ENCODE measurements around the gene TRIM66.
A peak's percentile ranks its signal among the peaks of the same experiment; 100 is the strongest.

TRIM66 gene

DNA sequence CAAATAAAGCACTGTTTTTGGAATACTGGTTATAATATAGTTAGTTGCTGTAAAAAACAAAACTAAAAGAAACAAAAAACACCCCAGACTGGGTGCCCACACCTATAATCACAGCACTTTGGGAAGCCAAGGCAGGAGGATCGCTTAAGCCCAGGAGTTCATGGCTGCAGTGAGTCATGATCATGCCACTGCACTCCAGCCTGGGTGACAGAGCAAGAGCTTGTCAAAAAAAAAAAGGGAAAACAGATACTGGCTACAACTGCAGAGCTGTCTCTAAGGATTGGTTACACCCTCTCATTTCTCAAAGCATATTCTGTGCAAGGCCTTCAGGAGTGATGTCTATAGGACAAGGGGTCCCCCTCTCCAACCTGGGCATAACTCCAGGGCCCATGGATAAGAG is 73.8 kb downstream of the TRIM66 start:
- DNase-seq (ENCODE audit: low read depth in 2 of 2), result no peak

DNA sequence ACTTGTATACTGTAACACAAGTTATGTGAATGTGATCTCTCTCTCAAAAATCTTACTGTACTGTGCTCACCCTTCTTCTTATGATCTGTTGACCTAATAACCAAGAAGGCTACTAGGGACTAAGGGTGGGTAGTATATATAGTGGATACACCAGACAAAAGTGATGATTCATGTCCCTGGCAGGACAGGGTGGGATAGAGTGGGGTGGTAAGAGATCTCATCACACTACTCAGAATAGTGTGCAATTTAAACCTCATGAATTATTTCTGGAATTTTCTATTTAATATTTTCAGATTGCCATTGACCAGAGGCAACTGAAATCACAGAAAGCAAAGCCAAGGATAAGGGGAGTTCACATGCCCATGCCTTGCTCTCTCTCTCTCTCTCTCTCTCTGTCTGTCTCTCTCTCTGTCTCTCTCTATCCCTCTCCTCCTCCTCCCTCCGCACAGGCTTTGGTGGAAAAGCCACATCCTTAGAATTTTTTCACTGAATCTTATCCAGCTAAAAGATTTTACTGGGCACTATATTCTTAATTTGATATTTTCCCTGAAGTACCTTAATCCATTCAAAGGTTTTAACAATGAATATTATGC is 76.4 kb downstream of the TRIM66 start:
- no peak for DNase-seq (ENCODE audit: low read depth in 2 of 2)

DNA sequence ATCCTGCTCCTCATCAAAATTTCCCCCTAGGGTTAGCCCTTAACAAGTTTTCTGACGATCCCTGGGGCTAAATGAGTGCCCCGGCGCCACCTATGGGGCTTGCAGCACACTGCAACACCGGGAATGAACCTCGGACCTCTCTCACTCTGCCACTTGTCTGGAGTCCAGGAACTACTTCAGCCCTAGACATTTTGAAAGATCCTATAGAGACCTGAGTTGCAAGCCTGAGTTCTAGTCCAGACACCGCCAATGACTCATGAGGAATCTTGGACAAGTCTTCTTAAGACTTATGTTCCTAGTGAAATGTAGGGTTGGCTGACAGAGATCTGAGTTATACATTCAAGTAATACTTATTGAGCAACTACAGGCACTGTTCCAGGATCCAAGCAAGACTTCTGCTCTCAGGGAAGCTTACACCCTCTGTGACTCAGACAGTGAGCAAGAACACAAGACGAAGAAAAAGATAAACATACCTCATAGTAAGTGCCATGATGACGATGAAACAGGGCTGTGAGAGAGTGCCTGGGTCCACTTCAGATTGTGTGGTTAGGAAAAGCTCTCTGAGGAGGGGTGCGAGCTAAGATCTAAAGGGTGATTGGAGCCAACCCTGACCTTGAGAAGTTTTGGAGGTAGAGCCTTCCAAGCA is 78.3 kb downstream of the TRIM66 start:
- DNase-seq (ENCODE audit: low read depth in 2 of 2), result peak in 1 of 2 donors; percentile 15

DNA sequence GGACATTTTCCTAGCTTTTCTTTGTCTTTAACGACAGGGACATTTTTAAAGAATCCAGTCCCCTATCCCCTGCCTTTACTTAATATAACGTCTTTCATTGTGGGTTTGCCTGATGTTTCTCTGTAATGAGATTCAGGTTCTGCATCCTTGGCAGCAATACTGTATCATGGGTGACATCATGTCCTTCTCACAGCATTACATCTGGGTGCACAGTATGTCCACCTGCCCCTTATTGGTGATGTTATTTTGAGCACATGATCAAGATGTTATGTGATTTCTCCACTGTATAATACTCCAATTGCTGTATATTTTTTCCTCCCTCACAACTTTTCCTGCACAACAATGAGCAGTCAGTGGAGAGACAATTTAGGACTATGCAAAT is 78.8 kb downstream of the TRIM66 start:
- DNase-seq (ENCODE audit: low read depth in 2 of 2), result no peak

DNA sequence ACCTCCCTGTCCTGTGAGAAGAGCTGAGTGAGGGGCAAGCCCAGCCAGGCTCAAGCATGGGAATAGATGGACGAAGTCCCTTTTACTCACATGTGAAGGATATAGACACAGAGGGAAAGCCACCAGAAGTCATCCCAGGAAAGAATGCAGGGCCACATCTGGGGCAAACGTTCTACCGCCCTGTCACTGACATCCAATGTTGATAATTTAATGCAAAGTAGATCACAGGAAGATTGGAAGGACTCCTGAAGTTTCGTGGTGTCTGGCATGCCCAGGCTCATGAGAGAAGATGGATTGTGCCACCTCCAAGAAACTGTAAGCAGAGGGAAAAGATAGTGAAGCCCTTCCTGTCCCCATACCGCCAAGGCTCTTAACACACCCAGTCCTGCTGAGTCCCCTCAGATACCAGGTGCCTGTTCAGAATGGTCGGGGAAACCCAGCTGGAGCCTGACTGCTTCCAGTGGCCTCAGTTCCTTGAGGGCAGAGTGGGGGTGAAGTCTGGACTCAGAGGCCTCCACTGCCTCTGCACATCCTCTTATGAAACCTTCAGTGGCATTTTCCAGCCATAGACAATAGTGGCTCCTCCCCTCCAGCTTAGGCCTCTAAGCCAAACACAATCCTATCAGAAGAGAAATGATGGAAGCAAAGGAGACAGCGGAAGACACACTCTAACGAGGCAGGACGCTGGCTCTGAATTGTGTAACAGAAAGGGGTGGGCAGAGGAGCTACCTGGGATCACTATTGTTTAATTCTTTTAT is 80.9 kb downstream of the TRIM66 start:
- DNase-seq (ENCODE audit: low read depth in 2 of 2), result no peak

DNA sequence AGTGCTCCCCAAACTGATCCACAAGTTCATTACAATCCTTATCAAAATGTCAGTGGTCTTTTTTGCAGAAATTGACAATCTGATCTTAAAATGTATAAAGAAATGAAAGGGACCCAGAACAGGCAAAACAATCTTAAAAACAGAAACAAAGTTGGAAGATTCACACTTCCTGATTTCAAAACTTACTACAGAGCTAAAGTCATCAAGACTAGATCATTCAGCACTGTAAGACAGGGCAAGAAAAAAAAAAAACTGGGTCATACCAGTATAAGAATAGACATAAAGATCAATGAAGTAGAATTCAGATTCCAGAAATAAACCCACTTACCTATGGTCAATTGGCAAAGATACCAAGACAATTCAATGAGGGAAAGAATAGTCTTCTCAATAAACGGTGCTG is 84.0 kb downstream of the TRIM66 start:
- no peak for DNase-seq (ENCODE audit: low read depth in 2 of 2)

DNA sequence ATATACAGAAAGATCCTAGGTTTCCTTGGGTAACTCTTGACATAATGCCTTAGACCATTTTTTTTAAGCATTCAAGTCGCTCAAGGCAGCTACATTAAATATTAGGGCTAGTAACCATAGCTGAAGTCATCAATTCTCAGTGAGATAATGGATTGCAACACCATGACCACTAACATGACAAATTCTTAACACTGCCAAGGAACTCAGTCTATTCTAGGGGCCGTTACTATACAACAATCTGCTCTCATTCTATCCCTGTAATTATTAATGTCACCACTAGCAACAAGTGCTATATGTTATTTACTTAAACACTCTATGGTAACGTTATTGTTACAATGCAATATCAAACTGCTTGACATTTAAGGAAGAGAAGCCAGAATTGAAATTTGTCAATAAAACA is 85.3 kb downstream of the TRIM66 start:
- DNase-seq (ENCODE audit: low read depth in 2 of 2), result no peak

DNA sequence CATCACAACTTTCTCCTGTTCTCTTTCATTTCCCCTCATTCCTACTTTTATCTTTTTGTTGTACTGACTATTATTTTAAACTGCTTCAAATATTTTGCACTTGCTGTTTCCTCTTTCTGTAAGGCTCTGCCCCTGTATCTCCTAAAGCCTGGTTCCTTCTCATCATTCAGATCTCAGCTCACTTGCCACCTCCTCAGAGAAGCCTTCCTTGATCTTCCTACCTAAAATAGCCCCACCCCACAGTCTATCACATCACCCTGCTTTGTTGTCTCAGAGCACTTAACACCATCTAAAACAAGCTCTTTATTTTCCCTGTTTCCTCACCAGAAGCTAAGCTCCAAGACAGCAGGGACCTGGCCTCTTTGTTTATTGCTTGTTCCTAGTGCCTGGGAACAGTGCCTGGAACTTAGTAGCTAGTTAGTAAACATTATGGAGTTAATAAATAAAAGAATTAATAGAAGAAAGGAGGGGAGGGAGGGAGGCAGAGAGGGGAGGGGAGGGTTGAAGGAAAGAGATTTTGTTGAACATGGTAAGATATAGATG is 85.9 kb downstream of the TRIM66 start:
- DNase-seq (ENCODE audit: low read depth in 2 of 2), result no peak

DNA sequence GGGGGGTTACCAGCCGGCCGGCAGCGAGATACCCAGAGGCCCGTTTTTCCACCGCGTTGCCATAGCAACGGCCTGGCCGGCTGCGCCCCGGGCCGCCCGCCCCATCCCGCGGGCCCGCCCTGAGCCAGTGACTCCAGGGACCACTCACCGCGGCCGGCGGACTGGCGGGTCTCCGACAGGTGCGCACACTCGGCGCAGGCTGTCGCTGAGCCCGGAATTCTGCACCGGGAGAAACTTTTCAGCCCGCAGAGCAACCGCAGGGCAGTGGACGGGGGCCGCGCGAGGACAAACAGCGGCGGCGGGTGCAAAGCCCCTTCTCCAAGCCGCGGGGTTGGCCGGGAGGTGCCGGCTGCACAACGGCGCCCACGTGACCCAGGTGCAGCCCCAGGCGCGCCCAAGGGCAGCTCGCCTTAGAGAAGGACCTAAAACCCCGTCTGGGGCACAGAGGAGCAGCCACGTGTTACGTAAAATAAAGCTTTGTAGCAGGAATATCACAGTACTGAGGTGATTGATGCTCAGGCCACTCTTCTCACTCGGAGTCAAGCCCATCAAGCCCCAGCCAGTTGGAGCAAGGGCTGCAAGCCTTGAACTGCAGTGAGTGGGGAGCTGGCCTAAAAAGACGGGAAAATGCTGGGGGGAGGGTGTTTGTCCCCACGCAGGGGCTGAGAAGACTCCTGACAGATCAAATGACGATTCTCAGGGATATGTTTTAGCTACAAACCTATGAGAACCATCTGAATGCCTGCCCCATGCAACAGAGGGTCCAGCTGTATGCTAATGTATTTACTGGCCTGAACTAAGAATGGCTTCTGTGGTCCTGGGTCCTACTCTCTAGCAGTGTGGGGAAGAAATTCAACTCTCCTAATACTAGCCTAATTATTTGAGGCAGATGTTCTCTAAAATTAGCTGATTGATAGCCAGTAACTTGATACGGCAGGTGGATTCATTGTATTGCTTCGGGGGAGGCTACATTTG is 88.2 kb downstream of the TRIM66 start, which contains the start of gene STK33:
STK33 (minus strand) TSS at position 294 of the 975 bp plus-strand sequence. CDS start 119,323 bp downstream, outside the sequence.
- DNase-seq (ENCODE audit: low read depth in 2 of 2), result peak in 1 of 2 donors; percentile 14

DNA sequence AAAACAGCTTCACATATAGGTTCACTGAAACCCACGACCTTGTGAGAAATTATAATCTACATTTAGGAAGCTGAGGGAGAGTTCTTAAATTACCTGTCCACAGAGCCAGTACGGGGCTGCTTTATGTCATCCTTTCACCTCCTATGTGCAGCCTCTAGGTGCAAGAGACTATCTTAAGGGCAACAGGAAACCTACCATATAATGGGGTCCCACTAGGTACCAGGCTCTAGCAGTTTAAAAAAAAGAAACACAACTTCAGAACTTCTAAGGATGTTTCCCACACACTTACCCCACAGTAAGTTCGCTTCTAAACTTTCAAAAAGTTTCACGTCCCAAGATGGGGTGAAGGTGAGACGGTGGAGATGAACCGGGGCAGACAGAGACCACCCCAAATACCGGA is 89.0 kb downstream of the TRIM66 start:
- DNase-seq (ENCODE audit: low read depth in 2 of 2), result no peak

DNA sequence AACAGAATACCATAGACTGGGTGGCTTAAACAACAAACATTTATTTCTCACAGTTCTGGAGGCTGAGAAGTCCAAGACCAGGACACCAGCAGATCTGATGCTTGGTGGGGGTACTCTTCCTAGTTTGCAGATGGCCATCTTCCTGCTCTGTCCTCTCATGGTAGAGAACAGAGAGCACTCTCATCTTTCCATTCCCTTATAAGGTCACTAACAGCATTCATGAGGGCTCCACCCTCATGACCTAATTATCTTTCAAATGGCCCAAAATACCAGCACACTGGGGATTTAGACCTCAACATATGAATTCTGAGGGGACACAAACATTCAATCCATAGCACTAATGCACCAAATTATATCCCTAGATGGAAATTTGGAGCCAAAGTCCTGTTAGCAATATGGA is 94.5 kb downstream of the TRIM66 start:
- no peak for DNase-seq (ENCODE audit: low read depth in 2 of 2)

DNA sequence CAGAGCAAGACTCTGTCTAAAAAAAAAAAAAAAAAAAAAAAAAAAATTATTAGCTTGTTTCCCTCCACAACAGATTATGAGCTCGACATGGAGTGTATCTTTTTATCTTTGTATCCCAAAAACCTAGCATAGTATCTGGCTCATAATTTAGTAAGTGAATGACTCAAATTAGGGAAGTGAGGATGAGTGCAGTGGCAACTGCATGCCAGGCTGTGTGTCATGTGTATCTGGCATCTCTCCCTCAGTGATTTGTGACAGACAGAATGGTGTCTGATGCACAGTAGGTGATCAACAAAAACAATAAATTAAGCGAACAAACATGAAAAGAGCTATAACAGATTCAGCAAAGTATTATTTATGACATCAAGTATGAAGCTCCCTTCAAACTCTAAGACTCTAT is 95.7 kb downstream of the TRIM66 start:
- DNase-seq (ENCODE audit: low read depth in 2 of 2), result no peak

DNA sequence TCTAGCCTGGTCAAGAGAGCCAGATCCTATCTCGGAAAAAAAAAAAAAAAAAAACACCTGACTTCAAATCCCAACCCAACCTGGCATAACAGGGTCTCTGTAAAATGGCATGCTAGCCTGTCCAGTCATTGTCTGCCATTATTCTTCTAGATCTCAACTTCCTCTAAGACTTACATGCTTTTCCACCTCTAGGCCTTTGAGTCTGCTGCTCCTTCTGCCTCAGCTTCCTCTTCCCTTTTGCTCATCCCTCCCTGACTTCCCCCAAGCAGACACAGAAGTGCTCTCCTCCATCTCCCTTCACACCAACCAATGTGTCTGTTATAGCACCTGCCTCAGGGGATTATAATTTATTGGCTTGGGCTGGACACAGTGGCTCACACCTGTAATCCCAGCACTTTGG is 96.3 kb downstream of the TRIM66 start:
- no peak for DNase-seq (ENCODE audit: low read depth in 2 of 2)

DNA sequence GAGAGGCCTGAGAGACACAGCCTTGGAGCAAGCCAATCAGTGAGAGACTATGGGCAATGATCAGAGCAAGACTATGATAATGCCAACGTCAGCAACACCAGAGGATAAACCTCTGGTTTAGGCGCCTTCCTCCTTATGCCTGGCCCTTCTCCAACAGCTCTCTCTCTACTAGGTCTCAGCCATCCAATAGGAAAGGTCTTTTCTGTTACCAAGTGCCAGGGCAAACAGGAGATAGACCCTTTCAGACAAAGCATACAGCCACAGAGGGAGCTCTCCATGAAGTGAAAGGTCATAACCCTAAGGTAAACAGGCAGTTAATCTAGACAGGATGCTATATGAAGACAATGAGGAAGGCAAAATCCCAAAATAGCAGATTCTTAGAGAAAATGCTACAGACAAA is 98.0 kb downstream of the TRIM66 start:
- no peak for DNase-seq (ENCODE audit: low read depth in 2 of 2)

DNA sequence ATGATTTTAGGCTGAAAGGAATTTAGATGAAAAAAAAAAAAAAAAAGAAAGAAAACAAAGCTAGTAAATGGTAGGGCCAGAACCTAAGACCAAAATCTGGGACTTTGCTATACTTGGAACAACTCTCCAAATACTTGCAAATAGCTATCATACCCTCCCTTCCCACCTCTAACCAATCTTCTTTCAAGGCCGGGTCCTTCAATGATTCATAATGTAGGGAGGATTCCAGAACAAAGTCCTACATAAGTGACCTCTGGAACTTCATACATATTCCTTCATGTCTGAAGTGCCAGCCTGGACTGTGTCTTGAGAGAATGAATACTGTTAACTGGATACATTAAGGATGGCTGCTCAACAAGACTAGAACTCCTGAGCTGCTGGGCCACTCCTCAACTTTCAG is 98.4 kb downstream of the TRIM66 start:
- DNase-seq (ENCODE audit: low read depth in 2 of 2), result no peak

DNA sequence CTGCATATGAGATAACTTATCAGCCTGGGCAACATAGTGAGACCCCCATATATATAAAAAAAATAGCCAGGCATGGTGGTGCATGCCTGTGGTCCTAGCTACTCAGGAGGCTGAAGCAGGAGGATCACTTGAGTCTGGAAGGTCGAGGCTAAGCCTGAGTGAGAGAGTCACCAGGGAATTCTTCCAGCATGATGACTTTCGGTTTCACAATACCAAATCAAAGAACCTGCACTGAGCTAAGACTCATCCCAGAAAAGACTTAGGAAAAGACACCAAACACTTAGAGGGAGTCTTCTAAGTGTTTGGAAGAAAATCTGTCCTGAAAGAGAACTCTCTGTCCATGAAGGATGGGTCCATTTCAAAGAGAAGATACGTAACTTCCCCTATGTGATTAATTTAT is 101.2 kb downstream of the TRIM66 start:
- DNase-seq (ENCODE audit: low read depth in 2 of 2), result no peak

DNA sequence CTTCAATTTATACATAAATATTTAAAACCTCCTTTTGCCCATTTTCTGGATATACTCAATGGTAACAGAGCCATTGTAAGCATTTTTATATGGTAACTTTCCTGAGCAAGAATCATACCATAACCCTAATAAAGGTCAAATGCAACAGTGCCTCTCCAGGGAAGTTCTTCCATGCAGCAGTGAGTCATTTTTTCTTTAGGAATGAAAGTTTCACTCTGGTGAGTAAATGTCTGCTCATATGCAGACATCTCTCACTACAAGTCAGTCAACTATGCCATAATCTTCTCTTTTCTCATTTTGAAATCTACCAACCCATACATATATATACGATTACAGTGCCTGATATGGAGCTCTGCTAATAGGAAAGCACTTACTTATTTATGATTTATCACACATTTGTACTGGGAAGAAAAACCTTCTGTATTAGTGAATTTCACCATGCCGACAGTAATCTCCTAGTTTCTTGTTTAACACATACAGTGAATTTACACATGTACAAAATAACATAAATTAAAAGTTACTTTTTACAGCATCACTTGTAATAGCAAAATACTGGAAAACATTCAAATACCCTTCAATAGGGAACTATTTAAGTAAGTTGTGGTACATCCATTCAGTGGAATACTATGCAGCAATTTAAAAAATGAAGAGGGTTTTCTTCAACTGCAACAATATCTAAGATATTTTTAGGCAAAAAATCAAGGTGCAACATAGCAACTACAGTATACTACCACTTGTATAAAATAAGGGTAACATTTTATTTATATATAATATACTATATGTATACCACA is 104.5 kb downstream of the TRIM66 start:
- DNase-seq (ENCODE audit: low read depth in 2 of 2), result no peak

DNA sequence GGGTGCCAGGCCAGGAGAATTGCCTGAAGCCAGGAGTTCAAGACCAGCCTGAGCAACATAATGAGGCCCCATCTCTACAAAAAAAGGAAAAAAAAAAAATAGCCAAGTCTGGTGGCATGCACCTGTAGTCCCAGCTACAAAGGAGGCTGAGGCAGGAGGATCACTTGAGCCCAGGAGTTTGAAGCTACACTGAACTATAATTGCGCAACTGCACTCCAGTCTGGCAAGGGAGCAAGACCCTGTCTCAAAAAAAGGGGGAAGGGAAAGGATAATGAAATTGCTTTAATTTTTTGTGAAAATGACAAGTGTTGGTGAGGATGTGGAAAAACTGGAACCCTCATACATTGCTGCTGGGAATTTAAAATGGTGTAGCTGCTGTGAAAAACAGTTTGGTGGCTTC is 107.7 kb downstream of the TRIM66 start:
- no peak for DNase-seq (ENCODE audit: low read depth in 2 of 2)

DNA sequence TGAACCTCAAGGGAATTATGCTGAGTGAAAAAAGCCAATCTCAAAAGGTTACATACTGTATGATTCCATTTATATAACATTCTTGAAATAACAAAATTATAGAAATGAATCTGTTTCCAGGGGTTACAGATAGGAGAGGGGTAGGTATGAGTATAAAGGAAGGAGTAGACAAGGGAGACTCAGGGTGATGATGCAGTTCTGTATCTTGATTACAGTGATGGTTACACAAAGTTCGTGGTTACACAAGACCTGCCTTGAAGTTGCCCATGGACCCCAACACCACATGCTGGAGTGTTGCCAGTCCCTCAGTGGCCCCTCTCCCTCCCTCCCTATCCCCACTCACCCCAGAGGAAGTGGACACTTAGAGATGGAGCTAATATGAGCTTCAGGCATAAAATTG is 108.7 kb downstream of the TRIM66 start:
- DNase-seq (ENCODE audit: low read depth in 2 of 2), result no peak

DNA sequence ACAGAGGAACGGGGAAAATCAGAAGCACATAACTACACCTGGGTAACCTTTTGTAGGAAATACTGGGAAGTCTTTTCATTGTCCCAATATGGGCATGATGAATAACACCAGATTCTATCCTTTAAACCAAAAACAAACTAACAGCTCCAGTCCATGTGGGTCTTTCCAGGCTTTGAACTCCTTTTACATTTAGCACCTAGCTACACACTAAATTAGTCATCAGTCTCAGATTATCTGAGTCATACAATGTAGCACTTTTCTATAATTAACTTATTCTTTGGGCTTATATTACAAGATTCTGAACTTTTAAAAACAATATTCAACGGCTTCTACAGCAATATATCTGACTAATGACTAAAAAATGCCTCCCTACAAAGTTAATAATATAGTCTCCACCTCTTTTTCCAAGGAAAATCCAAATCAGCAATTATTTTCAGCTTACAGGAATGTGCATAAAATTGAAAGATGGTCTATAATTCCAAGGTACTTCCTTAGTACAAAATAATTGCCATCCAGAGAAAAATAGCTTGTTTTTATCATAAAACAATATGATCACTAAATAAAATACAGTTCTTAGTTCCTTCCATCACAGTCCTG is 114.8 kb downstream of the TRIM66 start:
- DNase-seq (ENCODE audit: low read depth in 2 of 2), result no peak

Data from stimulated activated CD4-positive, alpha-beta T cell treated with anti-CD3 and anti-CD28 coated beads, Interleukin-15, amount 100 ng/mL, for 48 hours (primary cell).